GM12891 (cell line): ENCODE measurements around the gene RSPO4.

Source experiments
- DNase-seq: peaks from one replicate; pipeline ENCODE4 v3.0.0; 2011; ENCODE audit warnings: low spot score; ENCODE audit not compliant: insufficient read length
- FAIRE-seq: peaks from 2 replicates; lab custom pipeline; 2011; peaks lifted over from hg19 to GRCh38; lab: Jason Lieb, UNC
- PAX5 ChIP-seq: IDR thresholded peaks from 2 replicates; pipeline ENCODE4 v1.6.1; 2011; ENCODE audit warnings: low read length, moderate library complexity, mild to moderate bottlenecking; ENCODE audit not compliant: insufficient read depth, severe bottlenecking
- POLR2A ChIP-seq: IDR thresholded peaks from 2 replicates; pipeline ENCODE4 v1.6.1; 2011; ENCODE audit warnings: low read depth, low read length, control low read depth
- POLR2AphosphoS5 ChIP-seq: IDR thresholded peaks from 2 replicates; pipeline ENCODE4 v1.6.1; 2011; ENCODE audit warnings: low read depth, low read length, control low read depth
- POU2F2 ChIP-seq: IDR thresholded peaks from 2 replicates; pipeline ENCODE4 v1.6.1; 2011; ENCODE audit warnings: low read depth, mild to moderate bottlenecking, control low read depth, low read length, moderate library complexity
- SPI1 ChIP-seq: IDR thresholded peaks from 2 replicates; pipeline ENCODE4 v1.6.1; 2011; ENCODE audit warnings: low read depth, low read length, control low read depth
- TAF1 ChIP-seq: IDR thresholded peaks from 2 replicates; pipeline ENCODE4 v1.6.1; 2011; ENCODE audit warnings: low read depth, low read length, control low read depth

The RSPO4 gene

GRCh38 chr20:955656-956055, 46.5 kb downstream of the RSPO4 start:
- no peak for FAIRE-seq

GRCh38 chr20:955111-955510, 47.0 kb downstream of the RSPO4 start:
- DNase-seq = no peak
- TF ChIP-seq PAX5 = no peak
- no peak for TF ChIP-seq SPI1
- TF ChIP-seq POLR2A = no peak
- no peak for TF ChIP-seq TAF1
- no peak for TF ChIP-seq POLR2AphosphoS5
- no peak for TF ChIP-seq POU2F2
- FAIRE-seq = no peak

More at GRCh38 chr20:955656-956055, 46.5 kb downstream of the RSPO4 start:
- no peak for TF ChIP-seq TAF1
- no peak for TF ChIP-seq SPI1
- no peak for TF ChIP-seq POU2F2
- TF ChIP-seq POLR2AphosphoS5 = no peak
- no peak for TF ChIP-seq POLR2A
- TF ChIP-seq PAX5 = no peak
- no peak for DNase-seq

DNA sequence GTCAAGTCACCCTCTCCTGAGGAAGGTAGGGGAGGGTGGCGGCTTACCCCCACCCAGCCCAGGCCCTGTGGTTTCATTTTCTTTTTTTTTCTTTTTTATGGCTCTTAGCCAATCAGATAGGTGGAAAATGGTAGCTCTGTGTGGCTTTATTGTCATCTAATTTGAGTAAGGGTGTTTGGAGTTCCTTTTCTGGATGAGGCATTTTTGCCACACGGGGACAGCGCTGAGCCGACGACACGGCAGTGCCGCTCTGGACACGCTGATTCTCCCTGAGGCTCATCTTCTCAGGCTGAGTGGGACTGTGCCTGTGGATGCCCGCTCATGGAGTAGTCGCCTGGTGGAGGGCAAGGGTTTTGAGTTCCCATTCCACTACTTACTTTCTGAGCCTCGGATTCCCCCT, 48.4 kb downstream of the RSPO4 start:
- FAIRE-seq = no peak
- TF ChIP-seq PAX5 (no peak), POLR2A (no peak), POU2F2 (no peak), TAF1 (no peak), POLR2AphosphoS5 (no peak), SPI1 (no peak)
- no peak for DNase-seq

DNA sequence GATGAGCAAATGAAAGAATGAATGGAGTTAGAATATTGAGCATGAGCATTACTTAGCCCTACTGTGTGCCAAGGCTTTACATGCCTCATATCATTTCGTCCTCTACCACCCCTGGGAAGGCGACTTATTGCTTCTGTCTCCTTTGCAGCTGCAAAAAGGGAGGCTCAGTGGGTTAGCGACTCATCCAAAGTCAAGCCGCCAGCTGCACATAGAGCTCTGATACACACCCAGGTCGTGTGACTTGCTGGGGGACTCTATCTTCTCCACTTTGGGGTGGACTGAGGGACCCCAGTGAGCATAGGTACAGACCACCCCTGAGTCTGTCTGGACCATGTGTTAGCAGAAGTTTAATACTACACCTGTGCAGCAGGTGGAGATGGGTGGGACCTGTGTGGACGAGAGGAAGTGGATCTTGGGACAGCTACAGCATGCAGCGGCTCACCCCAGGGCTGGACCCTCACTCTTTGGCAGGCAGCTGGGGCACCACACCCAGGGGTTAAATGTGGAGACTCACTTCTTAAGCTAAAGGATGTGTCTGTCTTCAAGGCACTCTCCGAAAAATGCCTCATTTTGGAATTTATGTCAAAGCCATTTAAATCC, 49.8 kb downstream of the RSPO4 start:
- DNase-seq (no peak), FAIRE-seq (no peak)
- no peak for TF ChIP-seq POLR2AphosphoS5
- no peak for TF ChIP-seq POLR2A
- TF ChIP-seq PAX5 = no peak
- no peak for TF ChIP-seq SPI1
- no peak for TF ChIP-seq TAF1
- TF ChIP-seq POU2F2 = no peak

- TF ChIP-seq PAX5 (no peak), TAF1 (no peak), POLR2AphosphoS5 (no peak), POLR2A (no peak), SPI1 (no peak), POU2F2 (no peak)
- no peak for FAIRE-seq
- DNase-seq = no peak
Observed at GRCh38 chr20:951384-952169, 50.5 kb downstream of the RSPO4 start.

DNA sequence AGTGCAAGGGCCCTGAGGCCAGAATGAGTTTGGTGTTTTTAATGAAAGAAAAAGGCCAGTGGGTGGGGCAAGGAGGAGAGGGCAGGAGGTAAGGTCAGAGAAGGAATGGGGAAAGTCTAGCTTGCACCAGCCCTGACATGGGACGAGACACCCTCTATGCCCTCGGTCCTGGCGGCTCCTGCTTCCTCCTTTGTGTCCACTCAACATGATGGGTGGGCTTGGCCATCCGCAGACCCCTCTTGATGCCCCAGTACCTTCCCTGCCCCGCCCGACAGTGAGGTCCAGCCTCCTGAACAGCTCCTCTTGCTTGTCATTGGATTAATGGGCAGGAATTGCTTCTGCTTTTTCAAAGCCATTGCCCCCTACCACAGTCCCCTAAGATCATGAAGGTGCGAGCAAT, 52.4 kb downstream of the RSPO4 start:
- no peak for FAIRE-seq
- DNase-seq = no peak
- TF ChIP-seq POLR2A = no peak
- TF ChIP-seq TAF1 = no peak
- TF ChIP-seq POU2F2 = no peak
- no peak for TF ChIP-seq POLR2AphosphoS5
- no peak for TF ChIP-seq SPI1
- no peak for TF ChIP-seq PAX5

DNA sequence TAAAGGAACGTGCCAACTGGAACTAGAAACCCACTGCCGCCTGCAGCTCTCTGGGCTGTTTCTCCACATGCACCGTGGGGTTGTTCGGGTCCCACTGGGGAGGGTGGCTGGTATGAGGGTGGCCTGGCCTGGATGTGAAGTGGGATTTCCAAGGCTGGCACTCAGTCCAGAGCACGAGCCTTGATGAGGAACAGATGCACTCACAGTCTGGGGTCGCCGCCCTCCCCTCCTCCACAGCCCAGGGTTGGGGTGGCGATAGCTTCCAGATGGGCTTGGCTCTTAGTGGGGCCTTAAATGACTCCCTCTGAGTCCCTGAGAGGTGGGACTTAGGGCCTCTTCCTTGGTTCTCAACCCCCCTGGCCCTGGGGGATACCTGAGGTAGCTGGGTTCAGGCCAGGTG, 55.3 kb downstream of the RSPO4 start:
- no peak for TF ChIP-seq POLR2AphosphoS5
- no peak for TF ChIP-seq POLR2A
- no peak for TF ChIP-seq PAX5
- no peak for TF ChIP-seq POU2F2
- TF ChIP-seq SPI1 = no peak
- no peak for TF ChIP-seq TAF1
- FAIRE-seq = no peak
- no peak for DNase-seq

GRCh38 chr20:945841-946240, 56.3 kb downstream of the RSPO4 start:
- FAIRE-seq (no peak), DNase-seq (no peak)

GRCh38 chr20:944774-945410, 57.2 kb downstream of the RSPO4 start:
- DNase-seq = no peak
- TF ChIP-seq POLR2AphosphoS5 (no peak), TAF1 (no peak), PAX5 (no peak), POLR2A (no peak), POU2F2 (no peak), SPI1 (no peak)
- no peak for FAIRE-seq

More at GRCh38 chr20:945841-946240, 56.3 kb downstream of the RSPO4 start:
- TF ChIP-seq POLR2AphosphoS5 (no peak), PAX5 (no peak), TAF1 (no peak), POU2F2 (no peak), SPI1 (no peak), POLR2A (no peak)
